HG03097 (cell line): ENCODE results near the gene HGFAC.

Source experiments
- ATAC-seq: cut with Tn5 transposase; IDR thresholded peaks from one replicate; pipeline ENCODE4 v1.9.1; 2021; ENCODE audit not compliant: unreplicated experiment, low FRiP score

Gene HGFAC

DNA sequence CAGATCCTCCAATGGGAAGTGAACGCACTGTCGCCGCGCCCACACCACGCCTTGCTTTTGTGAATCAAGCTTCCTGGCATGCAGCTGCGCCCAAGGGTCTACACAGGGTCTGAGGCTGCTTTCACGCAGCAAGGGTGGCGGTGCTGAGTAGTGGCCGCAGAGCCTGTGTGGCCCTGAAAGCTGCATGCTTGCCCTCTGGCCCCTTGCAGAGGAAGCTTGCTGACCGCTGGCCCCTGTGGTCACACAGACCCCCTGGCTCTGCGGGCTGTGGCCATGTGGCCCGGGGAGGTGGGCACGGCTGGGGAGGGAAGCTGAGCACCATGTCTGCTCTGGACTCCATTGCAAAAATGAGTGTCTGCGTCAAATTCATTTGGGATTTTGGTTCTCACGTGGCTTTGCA is 30.1 kb downstream of the HGFAC start:
- ATAC-seq: no peak

DNA sequence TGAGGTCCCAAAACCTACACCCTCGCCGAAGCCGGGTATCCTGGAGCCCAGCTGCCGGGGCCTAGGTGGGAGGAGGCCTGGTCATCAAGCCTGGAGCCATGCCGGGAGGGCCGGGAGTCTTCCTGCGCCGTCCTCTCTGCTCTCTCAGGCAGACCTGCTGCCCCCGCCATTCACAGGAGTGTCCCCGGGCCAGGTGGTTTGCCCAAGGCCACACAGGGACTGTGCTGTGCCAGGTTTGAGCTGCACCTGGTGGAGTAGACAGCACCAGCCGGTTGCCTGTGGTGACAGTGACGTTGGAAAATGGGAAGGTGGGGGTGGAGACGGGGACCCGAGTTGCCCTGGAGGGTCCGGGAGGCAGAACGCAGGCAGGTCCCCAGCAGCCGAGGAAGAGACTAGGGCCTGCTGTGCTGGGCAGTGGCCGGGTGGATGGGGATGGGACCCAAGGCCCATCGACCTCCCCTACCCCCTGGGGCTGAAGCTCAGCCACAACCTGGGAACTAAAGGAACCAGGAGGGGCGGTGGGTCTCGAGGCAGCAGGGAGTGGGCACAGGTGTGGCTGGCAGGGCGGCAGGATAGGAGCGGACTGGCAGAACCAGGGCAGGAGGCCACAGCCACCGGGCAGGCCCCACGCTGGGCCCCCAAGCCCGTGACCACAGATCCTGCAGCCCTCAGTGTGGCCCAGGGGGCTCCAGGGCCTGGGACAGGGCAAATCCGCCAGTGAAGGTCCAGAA is 30.8 kb downstream of the HGFAC start:
- no peak for ATAC-seq

GRCh38 chr4:3473181-3473950 is 31.6 kb downstream of the HGFAC start:
- ATAC-seq: no peak

- ATAC-seq: no peak
Observed at GRCh38 chr4:3473996-3474765, 32.4 kb downstream of the HGFAC start.

DNA sequence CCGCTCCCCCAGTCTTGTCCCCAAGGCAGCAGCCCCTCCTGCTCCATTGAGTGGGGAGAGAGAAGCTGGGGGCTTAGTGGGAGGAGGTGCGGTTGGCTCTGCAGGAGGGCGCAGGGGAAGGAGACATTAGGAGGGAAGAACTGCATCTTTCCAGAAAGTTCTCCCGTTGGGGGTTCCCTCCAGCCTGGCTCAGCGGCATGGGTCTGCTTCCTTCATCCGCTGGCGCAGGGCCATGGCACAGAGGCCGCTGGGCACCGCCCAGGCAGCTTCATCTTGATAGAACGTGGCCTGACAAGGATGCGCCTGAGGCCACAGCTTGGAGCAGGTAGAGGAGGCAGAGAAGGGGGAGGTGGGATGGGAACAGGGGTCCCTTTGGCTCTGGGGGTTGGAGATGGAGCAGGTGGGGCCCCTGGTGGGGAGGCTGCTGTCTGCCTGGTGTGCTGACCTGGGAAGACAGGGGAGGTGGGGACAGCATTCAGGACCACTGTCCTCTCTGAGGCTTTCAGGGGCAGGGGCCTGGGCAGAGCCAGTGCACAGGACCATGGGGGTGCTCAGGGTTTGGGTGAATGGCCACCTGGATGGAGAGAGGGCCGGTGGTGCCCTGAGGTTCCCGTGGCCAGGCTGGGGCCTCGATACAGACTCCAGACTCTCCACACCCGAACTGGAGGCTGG is 33.4 kb downstream of the HGFAC start:
- no peak for ATAC-seq

GRCh38 chr4:3475713-3476260 is 34.0 kb downstream of the HGFAC start:
- no peak for ATAC-seq

DNA sequence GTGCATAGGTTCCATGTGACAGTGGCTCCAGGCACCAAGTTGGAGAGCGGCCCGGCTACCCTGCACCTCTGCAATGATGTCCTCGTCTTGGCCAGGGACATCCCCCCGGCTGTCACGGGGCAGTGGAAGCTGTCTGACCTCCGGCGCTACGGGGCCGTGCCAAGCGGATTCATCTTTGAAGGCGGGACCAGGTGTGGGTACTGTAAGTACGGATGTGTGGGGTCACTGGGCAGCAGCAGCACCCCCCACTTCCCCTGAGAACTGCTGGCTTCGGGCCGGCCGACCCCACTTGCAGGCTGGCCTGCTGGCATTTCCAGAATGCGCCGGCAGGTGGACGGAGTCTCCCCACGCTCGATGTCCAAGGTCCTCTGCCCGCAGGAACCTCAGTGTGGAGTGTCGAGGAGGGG is 34.6 kb downstream of the HGFAC start:
- ATAC-seq: no peak

GRCh38 chr4:3476936-3477749 is 35.4 kb downstream of the HGFAC start:
- no peak for ATAC-seq

GRCh38 chr4:3477750-3478430 is 36.1 kb downstream of the HGFAC start:
- ATAC-seq: no peak

DNA sequence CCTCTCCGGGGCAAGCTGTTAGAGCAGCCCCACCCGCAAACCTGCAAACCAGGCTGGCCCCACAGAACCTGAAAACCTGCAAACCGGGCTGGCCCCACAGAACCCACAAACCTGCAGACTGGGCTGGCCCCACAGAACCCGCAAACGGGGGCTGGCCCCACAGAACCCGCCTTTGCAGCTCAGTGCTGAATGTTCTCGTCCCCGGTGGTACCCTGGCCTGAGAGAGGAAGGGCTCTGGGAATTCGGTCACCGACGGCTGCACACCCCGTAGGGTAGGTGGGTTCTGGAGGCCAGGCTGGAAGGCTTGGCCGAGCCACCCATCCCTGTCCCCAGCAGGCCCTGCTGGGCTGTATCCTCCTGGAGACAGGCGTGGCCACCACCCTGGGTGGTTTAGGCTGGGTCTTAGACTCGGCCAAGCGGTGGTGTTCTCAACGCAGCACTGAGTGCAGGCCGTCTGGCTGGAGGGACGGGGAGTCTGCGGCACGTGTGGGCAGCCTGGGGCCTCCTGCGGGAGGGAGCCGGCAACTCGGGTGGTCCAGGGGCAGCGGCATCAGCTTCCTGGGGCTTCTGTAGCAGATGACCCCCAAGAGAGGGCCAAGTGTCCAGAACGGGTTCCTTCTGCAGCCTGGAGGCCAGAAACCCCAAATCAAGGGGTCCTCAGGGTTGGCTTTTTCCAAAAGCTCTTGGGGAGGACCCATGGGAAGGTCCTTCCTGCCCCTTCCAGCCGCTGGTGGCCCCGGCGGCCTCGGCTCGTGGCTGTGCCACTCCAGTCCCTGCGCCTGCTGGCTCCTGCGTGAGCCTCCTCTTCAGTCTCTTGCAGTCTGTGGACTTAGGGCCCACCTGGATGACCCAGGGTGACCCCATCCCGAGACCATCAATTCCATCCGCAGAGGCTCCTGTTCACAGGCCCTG is 36.9 kb downstream of the HGFAC start:
- no peak for ATAC-seq

DNA sequence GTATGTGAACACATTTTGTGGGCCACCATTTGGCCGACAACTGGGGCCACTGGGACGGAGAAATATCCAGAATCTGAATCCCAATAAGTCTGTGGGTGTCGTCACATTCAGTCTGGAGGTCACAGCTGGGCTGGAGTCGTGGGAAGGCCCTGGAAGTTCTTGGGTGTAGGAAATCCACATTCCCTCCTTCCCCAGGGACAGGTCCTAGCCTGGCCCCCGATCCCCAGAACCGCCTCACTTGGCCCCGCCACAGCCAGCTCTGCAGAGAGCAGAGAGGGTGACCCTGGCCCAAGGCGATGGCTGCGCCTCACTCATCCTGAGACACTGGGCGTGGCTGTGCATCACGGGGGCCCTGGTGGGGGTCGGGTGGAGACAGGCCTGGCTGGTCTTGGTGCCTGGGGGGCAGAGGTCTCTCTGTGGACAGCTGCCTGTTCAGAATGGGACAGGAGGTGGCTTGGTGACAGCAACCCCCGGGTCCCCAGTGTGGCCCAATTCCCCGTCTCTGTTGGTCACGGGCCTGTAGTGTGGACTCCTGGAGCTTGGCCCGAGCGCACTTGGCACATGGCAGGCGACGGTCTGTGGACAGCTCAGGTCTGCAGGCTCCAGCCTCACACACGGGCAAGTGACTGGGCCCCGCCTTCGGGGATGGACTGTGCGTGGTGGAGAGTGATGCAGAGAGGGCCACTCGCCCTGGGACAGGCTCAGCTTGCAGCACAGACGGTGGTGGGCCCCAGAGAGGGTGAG is 37.8 kb downstream of the HGFAC start:
- no peak for ATAC-seq

DNA sequence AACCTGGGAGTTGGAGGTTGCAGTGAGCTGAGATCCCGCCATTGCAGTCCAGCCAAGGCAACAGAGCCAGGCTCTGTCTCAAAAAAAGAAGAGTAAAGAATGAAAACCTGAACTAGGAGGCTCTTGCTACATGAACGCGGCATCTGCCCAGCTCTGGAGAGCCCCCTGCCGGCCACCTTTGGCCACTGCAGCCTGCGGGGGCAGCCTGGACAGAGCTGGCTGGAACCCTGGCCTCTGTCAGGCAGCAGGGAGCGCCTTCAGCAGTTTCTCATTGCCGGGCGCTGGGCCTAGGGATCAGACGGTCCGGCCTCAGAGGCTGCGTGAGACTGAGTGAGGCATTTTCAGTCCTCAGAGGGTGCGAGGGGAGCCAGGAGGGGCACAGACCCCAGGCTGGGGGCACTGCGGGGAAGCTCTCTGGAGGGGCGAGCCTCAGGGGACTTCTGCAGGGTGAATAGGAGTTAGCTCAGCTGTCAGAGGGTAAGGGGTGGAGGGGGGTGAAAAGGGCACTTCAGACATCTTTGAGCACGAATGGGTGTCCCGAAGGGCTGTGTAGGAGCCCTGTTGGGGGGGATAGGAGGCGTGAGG is 38.9 kb downstream of the HGFAC start:
- no peak for ATAC-seq

GRCh38 chr4:3481113-3481531 is 39.4 kb downstream of the HGFAC start:
- ATAC-seq: no peak

GRCh38 chr4:3481783-3482393 is 40.1 kb downstream of the HGFAC start:
- no peak for ATAC-seq

DNA sequence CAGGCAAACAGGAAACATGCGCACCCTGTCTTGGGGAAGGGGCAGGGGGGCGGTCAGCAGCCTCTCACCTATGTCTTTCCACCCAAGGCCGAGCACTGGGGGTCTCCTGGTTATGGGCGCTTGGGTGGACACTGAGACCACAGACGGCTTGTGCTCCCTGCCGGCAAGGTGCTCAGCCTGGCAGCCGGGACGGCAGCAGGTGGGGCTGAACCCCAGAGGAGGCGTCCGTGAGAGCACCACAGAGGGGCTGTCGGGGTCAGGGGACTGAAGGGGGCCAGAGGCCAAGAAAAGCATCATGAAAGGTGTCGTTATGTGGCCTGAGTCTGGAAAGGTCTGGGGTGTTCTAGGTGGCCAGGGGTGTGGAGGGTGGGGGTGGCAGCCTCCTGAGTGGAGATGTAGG is 40.9 kb downstream of the HGFAC start:
- no peak for ATAC-seq

DNA sequence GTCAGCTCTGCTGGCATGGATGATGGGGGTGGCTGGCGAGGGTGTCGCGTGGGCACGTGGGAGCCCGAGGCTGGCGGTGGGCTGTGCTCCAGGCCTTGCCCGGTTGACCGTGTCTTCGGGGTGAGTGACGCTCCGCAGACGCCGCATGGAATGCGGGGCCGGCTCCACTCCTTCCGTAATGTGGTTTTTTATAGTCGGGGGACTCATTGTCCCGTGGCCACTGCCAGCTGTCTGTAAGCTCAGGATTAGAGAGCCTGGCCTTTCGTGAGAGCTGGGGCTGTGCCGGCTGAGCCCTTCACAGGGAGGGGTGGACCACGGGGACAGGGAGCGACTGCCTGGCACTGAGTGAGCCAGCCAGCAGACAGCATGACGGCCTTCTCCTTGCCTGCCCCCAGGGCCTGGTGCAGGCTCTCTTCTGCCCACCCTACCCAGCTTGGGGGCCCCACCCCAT is 41.7 kb downstream of the HGFAC start:
- ATAC-seq: no peak
